HG02759 (cell line): ENCODE data around the gene LANCL2.

Experiments
- ATAC-seq: cut with Tn5 transposase; IDR thresholded peaks from one replicate; pipeline ENCODE4 v1.9.1; 2021; ENCODE audit warnings: mild to moderate bottlenecking, moderate library complexity; ENCODE audit not compliant: unreplicated experiment

The LANCL2 gene

GRCh38 chr7:55361560-55361959 is 3.6 kb upstream of the LANCL2 start:
- ATAC-seq, result no peak

DNA sequence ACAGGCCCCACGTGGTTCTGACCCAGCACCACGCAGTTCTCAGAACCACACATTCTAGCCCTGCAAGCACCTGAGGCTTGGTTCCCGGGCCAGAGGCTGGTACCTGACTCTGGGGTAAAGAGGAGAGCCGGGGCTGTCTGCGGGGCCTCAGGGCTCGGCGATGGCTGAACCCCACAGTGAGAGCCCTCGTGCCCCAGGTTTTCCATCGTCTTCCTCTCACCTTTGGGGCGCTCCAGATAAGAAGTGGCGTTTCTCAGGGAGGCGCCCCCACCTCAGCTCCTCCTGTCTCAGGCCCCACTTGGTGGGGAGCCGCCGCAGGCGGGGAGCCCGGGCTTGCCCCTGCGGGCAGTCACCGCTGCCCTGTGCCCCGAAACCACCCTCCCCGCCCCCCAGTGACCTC is 2.2 kb upstream of the LANCL2 start:
- no peak for ATAC-seq

- no peak for ATAC-seq
These were observed 1.6 kb upstream of the LANCL2 start for GRCh38 chr7:55363386-55364170.

GRCh38 chr7:55365675-55366460 is 731 bp downstream of the LANCL2 start:
- peak; percentile 81 for ATAC-seq

- ATAC-seq, result peak; percentile 21
These were observed 1.4 kb downstream of the LANCL2 start for GRCh38 chr7:55366461-55367070.

GRCh38 chr7:55367283-55367840 is 2.2 kb downstream of the LANCL2 start:
- no peak for ATAC-seq

- ATAC-seq, result no peak
These were observed 4.6 kb downstream of the LANCL2 start for GRCh38 chr7:55369427-55370400.

- ATAC-seq, result no peak
These were observed 9.1 kb downstream of the LANCL2 start for GRCh38 chr7:55374213-55374612.

DNA sequence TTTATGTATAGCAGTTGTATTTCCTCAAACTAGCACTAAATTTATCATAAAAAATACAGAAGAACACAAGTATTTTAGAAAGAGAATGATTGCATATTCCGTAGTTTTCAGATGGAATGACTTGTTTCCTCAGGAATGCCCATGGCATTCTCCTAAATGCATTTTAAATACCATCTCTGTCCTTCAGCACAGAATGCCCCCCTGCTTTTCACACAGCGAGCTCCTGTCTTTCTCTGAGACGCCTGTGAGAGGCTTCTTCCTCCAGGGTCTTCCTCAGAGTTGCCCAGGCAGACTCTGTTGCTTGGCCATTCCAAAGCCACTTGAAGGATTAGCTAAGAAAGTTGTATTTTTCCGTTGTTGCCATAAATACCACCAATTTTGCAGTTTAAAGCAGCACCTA is 10.1 kb downstream of the LANCL2 start:
- no peak for ATAC-seq

DNA sequence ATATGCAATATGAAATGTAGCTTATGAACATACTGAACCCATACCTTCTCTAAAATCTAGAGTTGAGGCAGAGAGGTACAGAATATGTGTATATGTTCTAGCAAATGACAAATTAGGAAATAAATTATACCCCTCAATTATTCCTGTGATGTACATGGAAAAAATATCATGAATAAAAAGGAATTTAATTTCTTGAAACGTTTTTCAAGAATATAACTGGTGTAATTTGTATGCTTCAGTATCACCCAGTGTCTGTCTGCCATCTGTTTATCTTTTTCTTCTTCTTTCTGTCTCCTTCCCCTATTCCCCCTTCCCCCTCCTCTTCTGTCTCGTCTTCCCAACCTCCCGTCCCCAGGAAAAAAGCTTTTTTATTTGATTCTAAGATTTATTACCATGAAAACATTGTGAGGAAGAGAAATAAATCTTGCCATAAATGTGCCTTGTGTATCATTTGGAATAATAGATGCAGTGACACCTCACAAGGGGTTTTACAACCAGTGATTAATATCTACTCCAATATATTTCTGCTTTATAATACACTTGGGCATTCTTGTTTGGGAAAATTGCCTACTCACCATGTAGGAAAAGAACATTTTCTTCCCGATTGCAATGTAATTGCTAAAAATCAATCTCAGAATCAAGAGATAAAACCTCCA is 12.2 kb downstream of the LANCL2 start:
- no peak for ATAC-seq

DNA sequence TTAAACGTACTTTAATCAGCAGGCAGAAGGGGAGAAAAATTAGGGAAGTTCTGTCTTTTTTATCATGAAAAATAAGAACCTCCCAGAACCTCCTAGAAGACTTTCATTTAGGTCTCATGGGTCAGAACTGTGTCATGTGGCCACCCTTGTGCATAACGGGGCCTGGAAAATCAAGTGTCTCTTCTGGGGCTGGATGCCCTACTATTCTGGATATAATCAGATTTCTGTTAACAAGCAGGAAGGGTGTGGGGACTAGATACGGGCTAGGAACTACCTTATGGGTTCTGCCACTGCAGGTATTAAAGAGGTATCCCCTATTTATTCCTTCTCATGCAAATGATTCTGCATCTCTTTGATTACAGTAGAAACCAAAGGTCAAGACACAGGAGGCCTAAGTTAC is 14.1 kb downstream of the LANCL2 start:
- no peak for ATAC-seq

- no peak for ATAC-seq
These were observed 16.1 kb downstream of the LANCL2 start for GRCh38 chr7:55381189-55381588.

GRCh38 chr7:55381696-55382095 is 16.6 kb downstream of the LANCL2 start:
- ATAC-seq, result no peak

DNA sequence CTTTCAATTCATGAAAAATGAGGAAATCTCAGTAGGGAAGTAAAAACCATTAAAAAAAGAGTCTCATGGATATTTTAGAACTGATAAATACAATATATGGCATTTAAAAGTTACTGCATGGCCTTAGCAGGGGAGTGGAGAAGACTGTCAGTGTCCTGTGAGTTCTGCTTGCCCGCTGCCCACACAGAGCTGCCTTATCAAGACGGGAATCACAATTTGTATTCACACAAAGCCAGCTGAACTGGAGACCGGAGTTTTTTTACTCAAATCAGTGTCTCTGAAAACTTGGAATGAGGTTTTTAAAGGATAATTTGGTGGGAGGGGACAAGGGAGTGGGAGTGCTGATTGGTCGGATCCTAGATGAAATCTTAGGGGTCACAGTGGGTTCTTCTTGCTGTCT is 17.1 kb downstream of the LANCL2 start:
- ATAC-seq, result no peak

- no peak for ATAC-seq
These were observed 21.4 kb downstream of the LANCL2 start for GRCh38 chr7:55386541-55386940.

GRCh38 chr7:55387062-55387965 is 22.2 kb downstream of the LANCL2 start:
- ATAC-seq, result no peak

- ATAC-seq, result no peak
These were observed 31.2 kb downstream of the LANCL2 start for GRCh38 chr7:55396233-55396785.

DNA sequence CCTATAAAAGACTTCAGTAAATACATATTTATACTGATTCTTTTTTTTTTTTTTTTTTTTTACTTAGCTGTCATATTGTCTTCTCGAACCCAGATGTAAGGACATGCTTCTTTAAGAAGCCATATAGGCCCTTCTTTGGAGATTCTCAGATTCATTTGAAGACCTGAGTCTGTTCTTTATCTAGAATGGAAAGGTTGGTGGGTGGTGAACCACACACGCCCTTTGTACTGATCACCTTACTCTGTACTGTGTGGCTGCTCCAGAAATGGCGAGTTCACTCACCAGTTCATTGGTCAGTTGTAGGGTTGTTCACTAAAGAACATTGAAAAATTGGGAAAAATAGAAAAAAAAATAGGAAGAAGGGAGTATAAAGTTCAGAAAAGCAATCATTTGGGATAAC is 32.5 kb downstream of the LANCL2 start:
- no peak for ATAC-seq

DNA sequence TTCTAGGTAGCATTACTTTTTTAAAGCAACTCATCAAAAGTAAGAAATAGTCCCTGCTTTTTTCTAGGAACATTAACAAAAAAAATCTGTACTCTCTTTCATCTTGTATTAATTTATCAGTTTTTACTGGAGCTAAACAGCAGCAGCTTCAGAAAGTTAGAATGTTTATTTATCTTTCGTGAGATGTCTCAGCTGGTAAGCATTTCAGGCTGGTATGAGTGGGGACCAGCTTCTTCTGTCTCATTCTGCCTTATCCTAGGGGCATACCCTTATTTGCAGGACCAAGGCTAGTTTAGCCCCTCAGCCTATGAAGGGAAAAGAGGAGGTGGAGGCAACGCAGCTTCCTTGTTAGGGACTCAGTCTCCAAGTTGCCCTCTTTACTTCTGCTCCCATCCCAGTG is 35.1 kb downstream of the LANCL2 start:
- ATAC-seq, result no peak
